Activated CD4-positive, alpha-beta T cell treated with anti-CD3 and anti-CD28 coated beads for 36 hours (primary cell): ENCODE results near the gene HTR4. TPM values are rescaled to one million over a fixed set of nuclear protein-coding genes. Genes with fewer than 3 reads are reported as not detected.

Experiments used
- ATAC-seq: fragments of 200-7000 bp; cut with Tn5 transposase; one replicate; pipeline ENCODE4 v1.10.0; 2021; ENCODE audit warnings: mild to moderate bottlenecking, moderate library complexity
- CTCF ChIA-PET: fragments of 350-600 bp; sonication (Branson Sonifier 250); formaldehyde crosslinking; loops from one replicate; lab custom pipeline; 2021; ENCODE audit warnings: antibody characterized with exemption; lab: Charles Lee
- POLR2A ChIA-PET: fragments of 350-600 bp; sonication (Branson Sonifier 250); formaldehyde crosslinking; loops from one replicate; lab custom pipeline; 2021; ENCODE audit warnings: antibody characterized with exemption, inconsistent platforms; lab: Charles Lee
- DNase-seq: peaks from one replicate; pipeline ENCODE4 v3.0.0-alpha.2; 2020
- H3K27ac Mint-ChIP-seq: one replicate; pipeline ENCODE4 v1.8.0; 2021; ENCODE audit warnings: mixed read lengths
- H3K27me3 Mint-ChIP-seq: one replicate; pipeline ENCODE4 v1.8.0; 2021; ENCODE audit warnings: mixed read lengths
- H3K36me3 Mint-ChIP-seq: one replicate; pipeline ENCODE4 v1.8.0; 2021; ENCODE audit warnings: low read depth, mixed read lengths
- H3K4me1 Mint-ChIP-seq: one replicate; pipeline ENCODE4 v1.8.0; 2021; ENCODE audit warnings: mixed read lengths
- H3K4me3 Mint-ChIP-seq: one replicate; pipeline ENCODE4 v1.8.0; 2021; ENCODE audit warnings: mild to moderate bottlenecking, moderate library complexity, mixed read lengths
- H3K9me3 Mint-ChIP-seq: one replicate; pipeline ENCODE4 v1.8.0; 2021; ENCODE audit warnings: low read depth, mixed read lengths
- intact Hi-C, 2 experiments: fragments of 100-400 bp; cut with DNase I in 1 of 2; cut with micrococcal nuclease in 1 of 2; formaldehyde crosslinking; loops; one replicate each; pipeline versions ENCODE4 v1.14.2 to v1.15.1; 2022 to 2024; cut with DNase I, micrococcal nuclease
- total RNA-seq, 2 experiments: library from RNA; stranded (reverse); gene quantifications; one replicate each; pipeline ENCODE4 v1.2.3, GENCODE V29; 2021

Gene HTR4
- total RNA-seq, 2 experiments from 2014 or later = not detected

- Mint-ChIP-seq H3K36me3 (no peaks in the 10 kb centered on the region), H3K9me3 (no peaks in the 10 kb centered on the region), H3K27me3 (peaks cover 30% of the 10 kb centered on the region), H3K4me3 (no peak overlapping the region), H3K27ac (no peak overlapping the region), H3K4me1 (no peaks in the 10 kb centered on the region)
- intact Hi-C loops = no loop called here
- DNase-seq (no peak), ATAC-seq (no peak)
- POLR2A ChIA-PET = no interaction called here
- CTCF ChIA-PET = no interaction called here
These were observed 5.5 kb upstream of the HTR4 start for GRCh38 chr5:148659641-148660345.

DNA sequence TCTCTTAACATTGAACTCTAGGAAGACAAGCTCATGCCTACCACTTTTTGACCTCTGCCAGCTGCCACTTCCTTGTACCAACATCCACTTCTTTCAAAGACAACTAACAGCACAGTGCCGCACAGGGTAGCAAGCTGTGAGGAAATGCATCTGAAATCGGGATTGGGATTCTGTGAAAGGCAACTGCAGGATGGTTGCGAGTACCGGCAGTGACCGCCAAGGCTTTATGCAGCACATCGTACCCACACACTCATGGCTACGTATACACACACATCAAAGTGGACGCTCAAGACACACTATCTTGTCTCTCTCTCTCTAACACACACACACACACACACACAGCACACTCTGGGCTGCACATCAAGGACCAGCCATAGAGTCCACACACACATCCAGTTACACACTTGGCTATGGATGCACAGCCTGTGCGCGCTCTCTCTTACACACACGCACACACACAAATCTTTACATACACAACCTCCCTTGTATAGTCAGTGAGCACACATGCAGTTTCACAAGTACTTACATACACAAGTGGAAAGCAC, 964 bp downstream of the HTR4 start:
- no peak for ATAC-seq
- Mint-ChIP-seq H3K36me3 (no peaks in the 10 kb centered on the region), H3K4me3 (no peak overlapping the region), H3K4me1 (no peaks in the 10 kb centered on the region), H3K9me3 (no peaks in the 10 kb centered on the region), H3K27me3 (peaks cover 41% of the 10 kb centered on the region), H3K27ac (no peak overlapping the region)
- POLR2A ChIA-PET = no interaction called here
- intact Hi-C loops = no loop called here
- CTCF ChIA-PET = no interaction called here
- no peak for DNase-seq

GRCh38 chr5:148651528-148651927, 2.8 kb downstream of the HTR4 start:
- H3K4me1 Mint-ChIP-seq = no peaks in the 10 kb centered on the region
- H3K27me3 Mint-ChIP-seq = peaks cover 37% of the 10 kb centered on the region
- no peak overlapping the region for H3K27ac Mint-ChIP-seq
- H3K9me3 Mint-ChIP-seq = no peaks in the 10 kb centered on the region
- no peak overlapping the region for H3K4me3 Mint-ChIP-seq
- DNase-seq (no peak), ATAC-seq (no peak)
- ChIA-PET CTCF (no interaction called here), POLR2A (no interaction called here)
- H3K36me3 Mint-ChIP-seq = no peaks in the 10 kb centered on the region
- intact Hi-C loops = no loop called here

- Mint-ChIP-seq H3K9me3 (no peaks in the 10 kb centered on the region), H3K27ac (no peak overlapping the region), H3K4me1 (no peaks in the 10 kb centered on the region), H3K36me3 (no peaks in the 10 kb centered on the region), H3K27me3 (peaks cover 14% of the 10 kb centered on the region), H3K4me3 (no peak overlapping the region)
- intact Hi-C loops = no loop called here
- ATAC-seq (no peak), DNase-seq (no peak)
- POLR2A ChIA-PET = no interaction called here
- CTCF ChIA-PET = no interaction called here
These were observed 8.8 kb downstream of the HTR4 start for GRCh38 chr5:148645527-148645926.

- no peak overlapping the region for H3K27ac Mint-ChIP-seq
- H3K27me3 Mint-ChIP-seq = peaks cover 19% of the 10 kb centered on the region
- POLR2A ChIA-PET = no interaction called here
- CTCF ChIA-PET = interaction anchor here (1.1 kb wide), 1 partner anchor 89 kb away, joined by 4 read pairs; no protein-coding TSS in a partner anchor
- no peaks in the 10 kb centered on the region for H3K36me3 Mint-ChIP-seq
- intact Hi-C loops = no loop called here
- ATAC-seq (no peak), DNase-seq (no peak)
- no peaks in the 10 kb centered on the region for H3K4me1 Mint-ChIP-seq
- H3K4me3 Mint-ChIP-seq = no peak overlapping the region
- H3K9me3 Mint-ChIP-seq = no peaks in the 10 kb centered on the region
These were observed 12.6 kb downstream of the HTR4 start for GRCh38 chr5:148641735-148642134.

GRCh38 chr5:148640471-148640870, 13.9 kb downstream of the HTR4 start:
- ATAC-seq (no peak), DNase-seq (no peak)
- H3K36me3 Mint-ChIP-seq = no peaks in the 10 kb centered on the region
- H3K9me3 Mint-ChIP-seq = no peaks in the 10 kb centered on the region
- POLR2A ChIA-PET = no interaction called here
- CTCF ChIA-PET = no interaction called here
- intact Hi-C loops = no loop called here
- no peak overlapping the region for H3K27ac Mint-ChIP-seq
- H3K27me3 Mint-ChIP-seq = peaks cover 12% of the 10 kb centered on the region
- H3K4me1 Mint-ChIP-seq = no peaks in the 10 kb centered on the region
- H3K4me3 Mint-ChIP-seq = no peak overlapping the region

DNA sequence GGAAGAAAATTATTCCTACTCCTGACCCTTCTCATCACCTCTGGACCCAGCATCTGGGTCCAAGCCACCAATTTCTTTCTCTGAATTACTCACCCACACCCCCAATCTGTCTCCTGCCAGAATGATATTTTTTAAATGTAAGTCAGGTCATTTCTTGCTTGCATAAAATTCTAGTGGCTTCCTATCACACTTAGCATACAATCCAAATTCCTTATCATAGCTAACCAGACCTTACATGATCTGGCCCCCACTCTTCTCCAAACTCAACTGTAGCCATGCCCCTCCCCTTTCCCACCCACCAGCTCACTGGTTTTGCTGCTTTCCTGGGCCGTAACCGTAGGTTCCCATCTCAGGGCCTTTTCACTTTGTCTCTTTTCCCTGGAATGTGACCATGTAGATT, 15.2 kb downstream of the HTR4 start:
- CTCF ChIA-PET = no interaction called here
- Mint-ChIP-seq H3K36me3 (no peaks in the 10 kb centered on the region), H3K4me3 (no peak overlapping the region), H3K9me3 (no peaks in the 10 kb centered on the region), H3K4me1 (no peaks in the 10 kb centered on the region), H3K27me3 (peaks cover 13% of the 10 kb centered on the region), H3K27ac (no peak overlapping the region)
- DNase-seq = no peak
- ATAC-seq = no peak
- POLR2A ChIA-PET = no interaction called here
- intact Hi-C loops = no loop called here

- Mint-ChIP-seq H3K27me3 (peaks cover 13% of the 10 kb centered on the region), H3K36me3 (no peaks in the 10 kb centered on the region), H3K9me3 (no peaks in the 10 kb centered on the region), H3K27ac (no peak overlapping the region), H3K4me1 (peaks cover 9% of the 10 kb centered on the region), H3K4me3 (no peak overlapping the region)
- POLR2A ChIA-PET = no interaction called here
- CTCF ChIA-PET = interaction anchor here (1.2 kb wide), 1 partner anchor 30 kb away, joined by 4 read pairs; no protein-coding TSS in a partner anchor
- DNase-seq = no peak
- intact Hi-C loops = no loop called here
- no peak for ATAC-seq
These were observed 18.0 kb downstream of the HTR4 start for GRCh38 chr5:148636353-148636752.

- POLR2A ChIA-PET = no interaction called here
- no peak overlapping the region for H3K4me3 Mint-ChIP-seq
- H3K27me3 Mint-ChIP-seq = peaks cover 15% of the 10 kb centered on the region
- H3K27ac Mint-ChIP-seq = no peak overlapping the region
- H3K36me3 Mint-ChIP-seq = no peaks in the 10 kb centered on the region
- CTCF ChIA-PET = no interaction called here
- no peaks in the 10 kb centered on the region for H3K9me3 Mint-ChIP-seq
- H3K4me1 Mint-ChIP-seq = peaks cover 9% of the 10 kb centered on the region
- intact Hi-C loops = no loop called here
- ATAC-seq (no peak), DNase-seq (no peak)
These were observed 18.8 kb downstream of the HTR4 start for GRCh38 chr5:148635321-148636083.

DNA sequence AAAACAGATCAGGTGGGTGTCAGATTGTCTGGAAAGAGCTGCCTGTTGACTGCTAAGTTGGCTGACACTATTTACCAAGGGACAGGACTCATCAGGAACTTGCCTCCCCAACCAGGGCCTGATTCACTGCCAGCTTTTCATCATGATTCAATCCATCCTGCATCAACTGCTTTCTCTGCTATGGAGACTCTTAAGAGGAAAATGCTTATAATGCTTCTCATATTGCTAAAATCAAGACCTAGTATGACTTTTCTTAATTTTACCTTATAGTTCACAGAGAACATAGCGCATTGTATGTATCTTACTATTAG, 21.3 kb downstream of the HTR4 start:
- no peaks in the 10 kb centered on the region for H3K9me3 Mint-ChIP-seq
- intact Hi-C loops = no loop called here
- no peaks in the 10 kb centered on the region for H3K36me3 Mint-ChIP-seq
- DNase-seq (no peak), ATAC-seq (peak; percentile 70)
- no peak overlapping the region for H3K4me3 Mint-ChIP-seq
- H3K27me3 Mint-ChIP-seq = peaks cover 8% of the 10 kb centered on the region
- CTCF ChIA-PET = interaction anchor here (1.5 to 1.7 kb wide), 2 partner anchors 98 to 100 kb away, joined by 4 to 5 read pairs; no protein-coding TSS in a partner anchor
- POLR2A ChIA-PET = no interaction called here
- no peak overlapping the region for H3K27ac Mint-ChIP-seq
- H3K4me1 Mint-ChIP-seq = peaks cover 9% of the 10 kb centered on the region

GRCh38 chr5:148632255-148633066, 21.9 kb downstream of the HTR4 start:
- CTCF ChIA-PET = interaction anchor here (1.5 to 1.7 kb wide), 2 partner anchors 98 to 101 kb away, joined by 4 to 5 read pairs; no protein-coding TSS in a partner anchor
- H3K27me3 Mint-ChIP-seq = peaks cover 8% of the 10 kb centered on the region
- intact Hi-C loops = no loop called here
- no peak for DNase-seq
- no peaks in the 10 kb centered on the region for H3K36me3 Mint-ChIP-seq
- H3K27ac Mint-ChIP-seq = no peak overlapping the region
- H3K4me3 Mint-ChIP-seq = no peak overlapping the region
- POLR2A ChIA-PET = no interaction called here
- no peaks in the 10 kb centered on the region for H3K9me3 Mint-ChIP-seq
- ATAC-seq = peak; percentile 26
- H3K4me1 Mint-ChIP-seq = peaks cover 9% of the 10 kb centered on the region
